ENCODE results near the gene ZFYVE28. TPM values are rescaled to one million over a fixed set of nuclear protein-coding genes. Genes with fewer than 3 reads are reported as not detected.

ZFYVE28 gene
- total RNA-seq, 1 donor from 2014 or later, result 0.39 TPM

- Histone ChIP-seq H3K4me1 (peaks cover 12% of the 10 kb centered on the region), H3K4me2 (no peak overlapping the region), H3K79me2 (ENCODE audit: low read depth) (no peaks in the 10 kb centered on the region), H3K4me3 (no peak overlapping the region), H3K9ac (no peak overlapping the region), H3F3A (ENCODE audit: low read depth) (peaks cover 19% of the 10 kb centered on the region), H3K27me3 (peaks cover 24% of the 10 kb centered on the region), H3K9me3 (ENCODE audit: low read depth) (no peaks in the 10 kb centered on the region), H3K27ac (no peak overlapping the region), H3K36me3 (no peaks in the 10 kb centered on the region), H2AFZ (replicated peaks) (no peak overlapping the region), H4K20me1 (ENCODE audit: low read depth) (no peaks in the 10 kb centered on the region)
- peaks cover 32% of the 10 kb centered on the region for H3K4me1 Mint-ChIP-seq
- no peak overlapping the region for H3K27ac Mint-ChIP-seq
- peaks cover 29% of the 10 kb centered on the region for H3K27me3 Mint-ChIP-seq (ENCODE audit: insufficient read depth, low read depth)
- no peak for TF ChIP-seq EZH2phosphoT487 (IDR thresholded peaks at IDR 0.05)
- no peak for DNase-seq (ENCODE audit: low spot score)
- no peaks in the 10 kb centered on the region for H3K9me3 Mint-ChIP-seq
- H3K4me3 Mint-ChIP-seq, result peak overlapping the region; percentile 24
- H3K36me3 Mint-ChIP-seq, result no peaks in the 10 kb centered on the region
Observed at GRCh38 chr4:2408401-2408958, 10.0 kb downstream of the ZFYVE28 start.

DNA sequence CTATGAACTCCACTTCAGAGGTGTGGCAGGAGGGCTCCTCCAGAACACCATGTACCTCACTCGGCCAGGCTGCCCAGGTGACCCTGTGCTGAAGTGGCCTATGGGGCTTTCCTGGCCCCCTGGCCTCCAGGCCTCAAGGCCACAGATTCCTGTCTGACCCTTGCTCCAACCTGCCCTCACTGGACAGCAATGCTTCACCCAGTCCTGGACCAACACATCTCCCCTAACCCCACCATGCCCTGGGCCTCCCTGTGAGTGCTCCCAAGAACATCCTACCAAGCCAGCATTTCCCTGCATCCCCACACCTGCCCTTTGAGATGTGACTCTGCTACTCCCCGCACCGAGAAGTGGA lies 10.5 kb downstream of the ZFYVE28 start:
- no peaks in the 10 kb centered on the region for H3K79me2 ChIP-seq (ENCODE audit: low read depth)
- H3K4me1 Mint-ChIP-seq, result peaks cover 32% of the 10 kb centered on the region
- H3K27me3 Mint-ChIP-seq (ENCODE audit: insufficient read depth, low read depth), result peaks cover 27% of the 10 kb centered on the region
- H4K20me1 ChIP-seq (ENCODE audit: low read depth), result peaks cover 2% of the 10 kb centered on the region
- no peaks in the 10 kb centered on the region for H3K9me3 ChIP-seq (ENCODE audit: low read depth)
- H3K27me3 ChIP-seq, result peaks cover 24% of the 10 kb centered on the region
- H3K4me1 ChIP-seq, result peaks cover 12% of the 10 kb centered on the region
- no peak for DNase-seq (ENCODE audit: low spot score)
- no peaks in the 10 kb centered on the region for H3K9me3 Mint-ChIP-seq
- no peak overlapping the region for H3K4me3 Mint-ChIP-seq
- H3K4me3 ChIP-seq, result no peak overlapping the region
- H3K36me3 ChIP-seq, result no peaks in the 10 kb centered on the region
- no peak overlapping the region for H3K9ac ChIP-seq
- no peaks in the 10 kb centered on the region for H3K36me3 Mint-ChIP-seq
- peaks cover 17% of the 10 kb centered on the region for H3F3A ChIP-seq (ENCODE audit: low read depth)
- no peak overlapping the region for H3K4me2 ChIP-seq
- H3K27ac Mint-ChIP-seq, result no peak overlapping the region
- TF ChIP-seq CTCF (IDR thresholded peaks at IDR 0.05) (no peak), EZH2phosphoT487 (IDR thresholded peaks at IDR 0.05) (no peak), EZH2 (IDR thresholded peaks at IDR 0.05) (no peak)
- H3K27ac ChIP-seq, result no peak overlapping the region
- H2AFZ ChIP-seq (replicated peaks), result no peak overlapping the region

DNA sequence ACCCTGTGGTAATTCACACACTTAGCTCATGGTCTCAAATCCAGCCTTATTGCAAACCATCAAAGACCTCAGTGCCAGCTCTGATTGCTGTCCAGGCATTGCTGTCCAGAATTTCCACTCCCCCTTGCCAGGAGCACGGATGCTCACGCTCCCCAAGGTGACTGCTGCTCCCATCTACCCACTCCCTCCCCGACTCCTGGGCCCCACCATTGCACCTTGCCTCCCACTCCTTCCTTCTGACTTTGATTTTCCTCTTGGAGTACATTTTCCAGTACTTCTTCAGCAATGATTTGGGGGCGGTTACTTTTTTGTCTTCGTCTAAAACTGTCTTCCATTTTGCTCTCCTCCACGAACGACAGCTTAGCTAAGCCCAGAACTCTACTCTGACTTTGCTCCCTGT lies 11.5 kb downstream of the ZFYVE28 start:
- Mint-ChIP-seq H3K9me3 (no peaks in the 10 kb centered on the region), H3K27me3 (ENCODE audit: insufficient read depth, low read depth) (peaks cover 24% of the 10 kb centered on the region)

More for the DNA sequence above, 11.5 kb downstream of the ZFYVE28 start:
- H3K4me3 ChIP-seq, result no peak overlapping the region
- peaks cover 15% of the 10 kb centered on the region for H3K4me1 ChIP-seq
- peaks cover 17% of the 10 kb centered on the region for H3F3A ChIP-seq (ENCODE audit: low read depth)
- Mint-ChIP-seq H3K27ac (no peak overlapping the region), H3K4me1 (peaks cover 35% of the 10 kb centered on the region), H3K36me3 (no peaks in the 10 kb centered on the region), H3K4me3 (peak overlapping the region; percentile 8)
- no peak overlapping the region for H3K4me2 ChIP-seq
- no peaks in the 10 kb centered on the region for H3K79me2 ChIP-seq (ENCODE audit: low read depth)
- TF ChIP-seq EZH2 (IDR thresholded peaks at IDR 0.05) (no peak), EZH2phosphoT487 (IDR thresholded peaks at IDR 0.05) (no peak), CTCF (IDR thresholded peaks at IDR 0.05) (no peak)
- no peak overlapping the region for H3K9ac ChIP-seq
- H3K36me3 ChIP-seq, result no peaks in the 10 kb centered on the region
- DNase-seq (ENCODE audit: low spot score), result no peak
- H3K9me3 ChIP-seq (ENCODE audit: low read depth), result no peaks in the 10 kb centered on the region
- H4K20me1 ChIP-seq (ENCODE audit: low read depth), result peaks cover 9% of the 10 kb centered on the region
- no peak overlapping the region for H2AFZ ChIP-seq (replicated peaks)
- H3K27ac ChIP-seq, result no peak overlapping the region
- H3K27me3 ChIP-seq, result peaks cover 21% of the 10 kb centered on the region
